Left ventricle myocardium inferior (tissue), 1 donor: ENCODE measurements around the gene SLC2A11. TPM values are rescaled to one million over a fixed set of nuclear protein-coding genes. Genes with fewer than 3 reads are reported as not detected.

ENCODE experiments used
- DNase-seq: peaks from one replicate; pipeline ENCODE4 v3.0.0-alpha.2; 2020
- H3K27ac ChIP-seq: fragments of 200-600 bp; replicated peaks from 2 replicates; pipeline ENCODE4 v1.8.0; 2021
- H3K27me3 ChIP-seq: fragments of 200-600 bp; 2 replicates; pipeline ENCODE4 v1.8.0; 2021; ENCODE audit warnings: low read depth
- H3K36me3 ChIP-seq: fragments of 200-600 bp; 2 replicates; pipeline ENCODE4 v1.8.0; 2021
- H3K4me1 ChIP-seq: fragments of 200-600 bp; 2 replicates; pipeline ENCODE4 v1.8.0; 2021
- H3K4me3 ChIP-seq: fragments of 200-600 bp; 2 replicates; pipeline ENCODE4 v1.8.0; 2021; ENCODE audit warnings: mild to moderate bottlenecking, moderate library complexity
- H3K9me3 ChIP-seq: fragments of 200-600 bp; replicated peaks from 2 replicates; pipeline ENCODE4 v1.8.0; 2021
- intact Hi-C: fragments of 100-400 bp; cut with micrococcal nuclease; formaldehyde crosslinking; loops from one replicate; pipeline ENCODE4 v1.11.0; 2022
- total RNA-seq: library from RNA; stranded (reverse); fragmentation: NEBNext Ultra II Directional; extraction: Animal tissue kit (Norgen Biotek cat#: 25700); gene quantifications from one replicate; pipeline ENCODE4 v1.2.1, GENCODE V29; 2021
- TF ChIP-seq, protein P1 (sequence below): fragments of 200-600 bp; IDR thresholded peaks from 2 replicates; pipeline ENCODE4 v1.8.0; 2021; ENCODE audit warnings: antibody characterized with exemption, mild to moderate bottlenecking, borderline replicate concordance
- donor health status: DM: no; HTN: yes; CAD: no; lungs with severe emphysema.

The SLC2A11 gene
- total RNA-seq, 1 donor from 2014 or later = 22.0 TPM

DNA sequence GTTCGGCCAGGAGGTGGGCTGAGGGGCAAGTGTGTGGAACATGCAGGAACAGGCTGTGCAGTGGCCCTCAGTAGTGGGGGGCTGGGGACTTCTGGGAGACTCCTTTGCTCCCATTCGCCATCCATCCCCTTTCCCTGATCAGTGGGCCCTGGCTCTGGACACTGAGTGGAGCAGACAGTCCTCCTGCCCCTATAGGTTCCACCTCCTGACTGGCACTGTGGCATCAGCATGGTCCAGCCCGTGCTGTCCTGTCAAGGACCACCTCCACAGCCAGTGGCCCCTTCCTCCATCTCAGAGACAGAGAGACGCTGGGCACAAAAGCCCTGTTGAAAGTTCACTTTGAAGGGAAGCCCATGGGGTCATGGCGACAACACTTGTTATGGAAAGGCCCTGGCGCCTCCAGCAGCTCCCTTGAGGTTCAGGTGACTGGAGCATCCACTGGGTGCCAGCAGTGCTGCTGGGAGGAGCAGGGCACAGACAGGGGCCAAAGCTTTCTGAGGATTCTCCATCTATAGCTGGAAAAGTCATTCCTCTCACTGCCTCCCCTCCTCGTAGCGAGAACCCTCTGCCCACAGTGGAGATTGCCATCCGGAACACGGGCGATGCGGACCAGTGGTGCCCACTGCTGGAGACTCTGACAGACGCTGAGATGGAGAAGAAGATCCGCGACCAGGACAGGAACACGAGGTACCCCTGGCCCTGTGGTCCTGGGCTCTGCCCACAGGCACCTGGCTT, 24.5 kb upstream of the SLC2A11 start:
- intact Hi-C loops = no loop called here
- no peak overlapping the region for H3K4me3 ChIP-seq
- peak overlapping the region; percentile 96 for H3K27ac ChIP-seq
- peaks cover 52% of the 10 kb centered on the region for H3K36me3 ChIP-seq
- DNase-seq = no peak
- peaks cover 100% of the 10 kb centered on the region for H3K4me1 ChIP-seq
- TF ChIP-seq, protein P1, sequence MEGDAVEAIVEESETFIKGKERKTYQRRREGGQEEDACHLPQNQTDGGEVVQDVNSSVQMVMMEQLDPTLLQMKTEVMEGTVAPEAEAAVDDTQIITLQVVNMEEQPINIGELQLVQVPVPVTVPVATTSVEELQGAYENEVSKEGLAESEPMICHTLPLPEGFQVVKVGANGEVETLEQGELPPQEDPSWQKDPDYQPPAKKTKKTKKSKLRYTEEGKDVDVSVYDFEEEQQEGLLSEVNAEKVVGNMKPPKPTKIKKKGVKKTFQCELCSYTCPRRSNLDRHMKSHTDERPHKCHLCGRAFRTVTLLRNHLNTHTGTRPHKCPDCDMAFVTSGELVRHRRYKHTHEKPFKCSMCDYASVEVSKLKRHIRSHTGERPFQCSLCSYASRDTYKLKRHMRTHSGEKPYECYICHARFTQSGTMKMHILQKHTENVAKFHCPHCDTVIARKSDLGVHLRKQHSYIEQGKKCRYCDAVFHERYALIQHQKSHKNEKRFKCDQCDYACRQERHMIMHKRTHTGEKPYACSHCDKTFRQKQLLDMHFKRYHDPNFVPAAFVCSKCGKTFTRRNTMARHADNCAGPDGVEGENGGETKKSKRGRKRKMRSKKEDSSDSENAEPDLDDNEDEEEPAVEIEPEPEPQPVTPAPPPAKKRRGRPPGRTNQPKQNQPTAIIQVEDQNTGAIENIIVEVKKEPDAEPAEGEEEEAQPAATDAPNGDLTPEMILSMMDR = peak; percentile 27
- no peaks in the 10 kb centered on the region for H3K9me3 ChIP-seq
- H3K27me3 ChIP-seq = no peaks in the 10 kb centered on the region

DNA sequence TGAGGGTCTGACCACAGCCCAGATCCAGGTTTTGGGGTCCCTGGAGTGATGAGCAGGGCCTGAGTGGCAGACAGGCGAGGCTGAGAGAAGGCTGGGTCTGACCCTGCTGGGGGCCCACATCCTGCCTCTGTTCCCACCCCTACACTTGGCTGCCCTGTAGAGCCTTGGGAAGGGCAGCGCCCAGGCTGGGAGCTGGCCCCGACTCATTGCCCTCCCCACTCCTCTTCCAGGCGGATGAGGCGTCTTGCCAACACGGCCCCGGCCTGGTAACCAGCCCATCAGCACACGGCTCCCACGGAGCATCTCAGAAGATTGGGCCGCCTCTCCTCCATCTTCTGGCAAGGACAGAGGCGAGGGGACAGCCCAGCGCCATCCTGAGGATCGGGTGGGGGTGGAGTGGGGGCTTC, 23.8 kb upstream of the SLC2A11 start:
- no peak for DNase-seq
- TF ChIP-seq, protein P1 = no peak
- Histone ChIP-seq H3K27ac (peak overlapping the region; percentile 96), H3K9me3 (no peaks in the 10 kb centered on the region), H3K4me1 (peaks cover 100% of the 10 kb centered on the region), H3K36me3 (peaks cover 45% of the 10 kb centered on the region), H3K4me3 (no peak overlapping the region), H3K27me3 (no peaks in the 10 kb centered on the region)
- intact Hi-C loops = no loop called here

DNA sequence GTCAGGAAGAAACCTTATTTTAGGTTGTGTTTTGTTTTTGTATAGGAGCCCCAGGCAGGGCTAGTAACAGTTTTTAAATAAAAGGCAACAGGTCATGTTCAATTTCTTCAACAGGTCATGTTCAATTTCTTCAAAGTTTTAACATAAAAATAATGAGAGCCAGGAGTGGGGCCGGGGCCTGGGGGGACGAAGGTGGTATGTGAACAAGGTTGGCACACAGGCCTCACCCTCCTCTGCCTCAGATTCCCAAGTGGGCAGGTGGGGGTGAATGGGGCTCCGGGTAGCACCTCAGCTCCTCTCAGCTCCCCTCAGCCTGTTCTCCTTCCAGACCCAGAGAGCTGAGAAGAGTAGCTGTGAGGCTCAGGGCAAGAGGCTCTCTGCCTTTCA, 23.3 kb upstream of the SLC2A11 start:
- TF ChIP-seq, protein P1 = no peak
- Histone ChIP-seq H3K9me3 (no peaks in the 10 kb centered on the region), H3K27me3 (no peaks in the 10 kb centered on the region), H3K27ac (peak overlapping the region; percentile 96), H3K36me3 (peaks cover 41% of the 10 kb centered on the region), H3K4me3 (no peak overlapping the region), H3K4me1 (peaks cover 100% of the 10 kb centered on the region)
- DNase-seq = no peak
- intact Hi-C loops = no loop called here

DNA sequence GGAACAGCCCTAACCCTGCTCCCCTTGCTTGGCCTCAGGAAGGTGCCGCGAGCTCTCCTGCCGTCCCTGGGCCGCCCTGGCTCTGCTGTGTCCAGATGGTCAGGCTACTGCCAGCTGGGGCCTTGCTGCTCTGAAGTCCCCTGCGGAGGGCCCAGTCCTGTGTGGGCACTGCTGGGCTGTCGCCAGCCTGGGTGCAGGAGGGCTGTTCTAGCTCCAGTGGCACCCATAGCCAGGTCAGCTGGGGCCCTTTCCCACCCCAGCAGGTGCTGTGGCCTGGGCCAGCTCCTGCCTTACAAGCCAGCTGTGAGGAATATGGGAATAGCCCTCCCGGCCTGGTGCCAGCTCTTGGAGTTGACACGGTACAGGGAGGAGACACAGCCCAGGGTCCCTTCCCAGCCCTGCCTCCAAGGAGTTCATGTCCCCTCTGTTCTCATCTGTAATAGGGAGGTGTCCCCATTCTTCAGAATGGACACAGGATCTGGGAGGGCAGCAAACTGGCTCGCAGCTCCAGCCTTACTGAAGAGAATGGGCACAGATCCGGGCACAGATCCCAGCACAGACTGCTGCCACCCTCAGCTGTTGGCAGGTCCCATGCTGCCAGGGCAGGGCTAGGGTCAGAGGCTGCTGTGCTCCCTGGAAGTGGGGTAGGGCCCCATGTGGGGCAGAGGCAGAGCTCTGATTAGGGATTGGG, 22.7 kb upstream of the SLC2A11 start:
- DNase-seq = peak; percentile 80
- H3K27ac ChIP-seq = peak overlapping the region; percentile 96
- H3K9me3 ChIP-seq = no peaks in the 10 kb centered on the region
- H3K4me3 ChIP-seq = no peak overlapping the region
- TF ChIP-seq, protein P1 = no peak
- intact Hi-C loops = no loop called here
- peaks cover 41% of the 10 kb centered on the region for H3K36me3 ChIP-seq
- H3K27me3 ChIP-seq = no peaks in the 10 kb centered on the region
- peaks cover 100% of the 10 kb centered on the region for H3K4me1 ChIP-seq

DNA sequence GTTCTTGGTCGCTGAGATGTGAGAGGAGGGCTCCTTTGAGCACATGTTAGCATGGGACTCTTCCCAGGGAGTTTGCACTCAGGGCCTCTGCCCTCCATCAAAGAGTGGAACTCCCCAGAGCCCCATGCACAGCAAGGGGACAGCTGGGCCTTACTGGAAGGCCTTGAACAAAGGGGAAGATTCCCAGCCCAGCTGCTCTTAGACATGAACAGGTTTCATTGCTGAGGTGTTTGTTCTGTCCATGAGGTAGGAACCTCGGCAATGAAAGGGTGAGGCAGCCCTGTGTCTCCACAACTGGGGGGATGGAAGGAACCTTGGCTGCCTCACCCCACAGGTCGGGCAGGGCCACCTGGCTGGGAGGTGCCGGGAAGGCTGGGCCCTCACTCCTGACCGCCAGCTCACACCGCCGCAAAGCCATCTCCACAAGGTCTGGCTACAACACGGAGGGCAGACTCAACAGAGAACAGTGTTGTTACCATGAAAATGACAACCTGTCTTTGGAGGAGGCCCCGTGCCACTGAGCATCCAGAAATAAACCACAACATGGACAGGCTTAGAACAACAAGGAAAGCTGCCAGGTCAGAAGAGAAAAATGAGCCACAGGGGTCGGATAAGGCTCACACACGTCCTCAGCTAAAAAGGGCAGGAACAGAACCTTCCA, 22.1 kb upstream of the SLC2A11 start:
- peak; percentile 64 for DNase-seq
- intact Hi-C loops = no loop called here
- TF ChIP-seq, protein P1 = no peak
- Histone ChIP-seq H3K4me3 (no peak overlapping the region), H3K27ac (peak overlapping the region; percentile 96), H3K4me1 (peaks cover 96% of the 10 kb centered on the region), H3K36me3 (peaks cover 41% of the 10 kb centered on the region), H3K27me3 (no peaks in the 10 kb centered on the region), H3K9me3 (no peaks in the 10 kb centered on the region)
